Fibroblast of skin of right biceps (primary cell): ENCODE results near the gene CCDC70.

Experiments used
- DNase-seq: peaks from one replicate; pipeline ENCODE4 v3.0.0-alpha.2; 2013

The CCDC70 gene

GRCh38 chr13:51912091-51912490, 50.3 kb downstream of the CCDC70 start:
- no peak for DNase-seq

GRCh38 chr13:51912511-51913225, 50.9 kb downstream of the CCDC70 start:
- no peak for DNase-seq

GRCh38 chr13:51913421-51914136, 51.8 kb downstream of the CCDC70 start:
- DNase-seq = peak; percentile 3

GRCh38 chr13:51914137-51914493, 52.3 kb downstream of the CCDC70 start:
- no peak for DNase-seq
